Measurements from ENCODE around the gene COMT.

GRCh38 chr22:19962909-19963806 is 21.6 kb downstream of the COMT start:
- TF ChIP-seq ZNF423 (tag by site-specific recombination; IDR thresholded peaks at IDR 0.05) = no peak
- TF ChIP-seq, protein P1, sequence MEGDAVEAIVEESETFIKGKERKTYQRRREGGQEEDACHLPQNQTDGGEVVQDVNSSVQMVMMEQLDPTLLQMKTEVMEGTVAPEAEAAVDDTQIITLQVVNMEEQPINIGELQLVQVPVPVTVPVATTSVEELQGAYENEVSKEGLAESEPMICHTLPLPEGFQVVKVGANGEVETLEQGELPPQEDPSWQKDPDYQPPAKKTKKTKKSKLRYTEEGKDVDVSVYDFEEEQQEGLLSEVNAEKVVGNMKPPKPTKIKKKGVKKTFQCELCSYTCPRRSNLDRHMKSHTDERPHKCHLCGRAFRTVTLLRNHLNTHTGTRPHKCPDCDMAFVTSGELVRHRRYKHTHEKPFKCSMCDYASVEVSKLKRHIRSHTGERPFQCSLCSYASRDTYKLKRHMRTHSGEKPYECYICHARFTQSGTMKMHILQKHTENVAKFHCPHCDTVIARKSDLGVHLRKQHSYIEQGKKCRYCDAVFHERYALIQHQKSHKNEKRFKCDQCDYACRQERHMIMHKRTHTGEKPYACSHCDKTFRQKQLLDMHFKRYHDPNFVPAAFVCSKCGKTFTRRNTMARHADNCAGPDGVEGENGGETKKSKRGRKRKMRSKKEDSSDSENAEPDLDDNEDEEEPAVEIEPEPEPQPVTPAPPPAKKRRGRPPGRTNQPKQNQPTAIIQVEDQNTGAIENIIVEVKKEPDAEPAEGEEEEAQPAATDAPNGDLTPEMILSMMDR (tag by site-specific recombination; IDR thresholded peaks at IDR 0.05) = no peak
- TF ChIP-seq, protein P2, sequence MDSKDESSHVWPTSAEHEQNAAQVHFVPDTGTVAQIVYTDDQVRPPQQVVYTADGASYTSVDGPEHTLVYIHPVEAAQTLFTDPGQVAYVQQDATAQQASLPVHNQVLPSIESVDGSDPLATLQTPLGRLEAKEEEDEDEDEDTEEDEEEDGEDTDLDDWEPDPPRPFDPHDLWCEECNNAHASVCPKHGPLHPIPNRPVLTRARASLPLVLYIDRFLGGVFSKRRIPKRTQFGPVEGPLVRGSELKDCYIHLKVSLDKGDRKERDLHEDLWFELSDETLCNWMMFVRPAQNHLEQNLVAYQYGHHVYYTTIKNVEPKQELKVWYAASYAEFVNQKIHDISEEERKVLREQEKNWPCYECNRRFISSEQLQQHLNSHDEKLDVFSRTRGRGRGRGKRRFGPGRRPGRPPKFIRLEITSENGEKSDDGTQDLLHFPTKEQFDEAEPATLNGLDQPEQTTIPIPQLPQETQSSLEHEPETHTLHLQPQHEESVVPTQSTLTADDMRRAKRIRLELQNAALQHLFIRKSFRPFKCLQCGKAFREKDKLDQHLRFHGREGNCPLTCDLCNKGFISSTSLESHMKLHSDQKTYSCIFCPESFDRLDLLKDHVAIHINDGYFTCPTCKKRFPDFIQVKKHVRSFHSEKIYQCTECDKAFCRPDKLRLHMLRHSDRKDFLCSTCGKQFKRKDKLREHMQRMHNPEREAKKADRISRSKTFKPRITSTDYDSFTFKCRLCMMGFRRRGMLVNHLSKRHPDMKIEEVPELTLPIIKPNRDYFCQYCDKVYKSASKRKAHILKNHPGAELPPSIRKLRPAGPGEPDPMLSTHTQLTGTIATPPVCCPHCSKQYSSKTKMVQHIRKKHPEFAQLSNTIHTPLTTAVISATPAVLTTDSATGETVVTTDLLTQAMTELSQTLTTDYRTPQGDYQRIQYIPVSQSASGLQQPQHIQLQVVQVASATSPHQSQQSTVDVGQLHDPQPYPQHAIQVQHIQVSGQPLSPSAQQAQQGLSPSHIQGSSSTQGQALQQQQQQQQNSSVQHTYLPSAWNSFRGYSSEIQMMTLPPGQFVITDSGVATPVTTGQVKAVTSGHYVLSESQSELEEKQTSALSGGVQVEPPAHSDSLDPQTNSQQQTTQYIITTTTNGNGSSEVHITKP (tag by site-specific recombination; IDR thresholded peaks at IDR 0.05) = no peak
- TF ChIP-seq KLF9 (tag by site-specific recombination; IDR thresholded peaks at IDR 0.05; ENCODE audit: low read depth) = no peak
- no peak for TF ChIP-seq ZBTB20 (tag by site-specific recombination; IDR thresholded peaks at IDR 0.05)
- TF ChIP-seq ZFP69B (tag by site-specific recombination; IDR thresholded peaks at IDR 0.05) = no peak
- TF ChIP-seq ZNF335 (tag by site-specific recombination; conservative IDR thresholded peaks at IDR 0.05) = no peak
- TF ChIP-seq GLIS1 (tag by site-specific recombination; IDR thresholded peaks at IDR 0.05) = no peak
- no peak for TF ChIP-seq ZNF18 (tag by site-specific recombination; IDR thresholded peaks at IDR 0.05)
- TF ChIP-seq ATF2 (tag by site-specific recombination; IDR thresholded peaks at IDR 0.05; ENCODE audit: low read depth) = no peak
